ENCODE data around the gene DNAJC3.

DNA sequence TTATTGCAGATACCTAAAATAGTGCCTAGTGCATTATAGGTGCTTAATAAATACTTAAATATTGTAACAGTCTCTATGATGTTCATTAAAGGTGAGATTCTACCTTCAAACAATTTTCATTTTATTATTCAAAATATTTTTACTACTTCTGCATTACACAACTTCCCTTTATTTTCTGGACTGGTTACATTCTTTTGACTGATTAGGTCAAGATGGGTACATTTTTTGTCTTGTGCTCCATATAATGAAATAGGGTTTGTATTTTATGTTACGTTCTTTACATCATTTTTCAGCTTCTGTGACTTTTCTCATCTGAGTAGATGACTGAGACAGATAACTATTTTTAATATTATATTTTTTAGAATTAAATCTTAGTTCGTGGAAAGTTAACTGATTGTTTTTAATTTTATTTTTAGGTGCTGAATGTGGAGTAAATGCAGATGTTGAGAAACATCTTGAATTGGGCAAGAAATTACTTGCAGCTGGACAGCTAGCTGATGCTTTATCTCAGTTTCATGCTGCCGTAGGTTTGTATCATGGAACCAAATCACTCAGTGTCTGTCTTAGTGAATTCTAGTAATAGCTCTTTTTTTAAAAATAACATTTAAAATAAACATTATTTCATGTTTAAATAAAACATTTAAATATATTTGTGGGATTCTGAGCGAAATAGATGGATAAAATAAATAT, 32.0 kb downstream of the DNAJC3 start:
- TF ChIP-seq, protein P1, sequence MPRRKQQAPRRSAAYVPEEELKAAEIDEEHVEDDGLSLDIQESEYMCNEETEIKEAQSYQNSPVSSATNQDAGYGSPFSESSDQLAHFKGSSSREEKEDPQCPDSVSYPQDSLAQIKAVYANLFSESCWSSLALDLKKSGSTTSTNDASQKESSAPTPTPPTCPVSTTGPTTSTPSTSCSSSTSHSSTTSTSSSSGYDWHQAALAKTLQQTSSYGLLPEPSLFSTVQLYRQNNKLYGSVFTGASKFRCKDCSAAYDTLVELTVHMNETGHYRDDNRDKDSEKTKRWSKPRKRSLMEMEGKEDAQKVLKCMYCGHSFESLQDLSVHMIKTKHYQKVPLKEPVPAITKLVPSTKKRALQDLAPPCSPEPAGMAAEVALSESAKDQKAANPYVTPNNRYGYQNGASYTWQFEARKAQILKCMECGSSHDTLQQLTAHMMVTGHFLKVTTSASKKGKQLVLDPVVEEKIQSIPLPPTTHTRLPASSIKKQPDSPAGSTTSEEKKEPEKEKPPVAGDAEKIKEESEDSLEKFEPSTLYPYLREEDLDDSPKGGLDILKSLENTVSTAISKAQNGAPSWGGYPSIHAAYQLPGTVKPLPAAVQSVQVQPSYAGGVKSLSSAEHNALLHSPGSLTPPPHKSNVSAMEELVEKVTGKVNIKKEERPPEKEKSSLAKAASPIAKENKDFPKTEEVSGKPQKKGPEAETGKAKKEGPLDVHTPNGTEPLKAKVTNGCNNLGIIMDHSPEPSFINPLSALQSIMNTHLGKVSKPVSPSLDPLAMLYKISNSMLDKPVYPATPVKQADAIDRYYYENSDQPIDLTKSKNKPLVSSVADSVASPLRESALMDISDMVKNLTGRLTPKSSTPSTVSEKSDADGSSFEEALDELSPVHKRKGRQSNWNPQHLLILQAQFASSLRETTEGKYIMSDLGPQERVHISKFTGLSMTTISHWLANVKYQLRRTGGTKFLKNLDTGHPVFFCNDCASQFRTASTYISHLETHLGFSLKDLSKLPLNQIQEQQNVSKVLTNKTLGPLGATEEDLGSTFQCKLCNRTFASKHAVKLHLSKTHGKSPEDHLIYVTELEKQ (CRISPR knock-in tag; IDR thresholded peaks at IDR 0.05), result no peak
- TF ChIP-seq, protein P2, sequence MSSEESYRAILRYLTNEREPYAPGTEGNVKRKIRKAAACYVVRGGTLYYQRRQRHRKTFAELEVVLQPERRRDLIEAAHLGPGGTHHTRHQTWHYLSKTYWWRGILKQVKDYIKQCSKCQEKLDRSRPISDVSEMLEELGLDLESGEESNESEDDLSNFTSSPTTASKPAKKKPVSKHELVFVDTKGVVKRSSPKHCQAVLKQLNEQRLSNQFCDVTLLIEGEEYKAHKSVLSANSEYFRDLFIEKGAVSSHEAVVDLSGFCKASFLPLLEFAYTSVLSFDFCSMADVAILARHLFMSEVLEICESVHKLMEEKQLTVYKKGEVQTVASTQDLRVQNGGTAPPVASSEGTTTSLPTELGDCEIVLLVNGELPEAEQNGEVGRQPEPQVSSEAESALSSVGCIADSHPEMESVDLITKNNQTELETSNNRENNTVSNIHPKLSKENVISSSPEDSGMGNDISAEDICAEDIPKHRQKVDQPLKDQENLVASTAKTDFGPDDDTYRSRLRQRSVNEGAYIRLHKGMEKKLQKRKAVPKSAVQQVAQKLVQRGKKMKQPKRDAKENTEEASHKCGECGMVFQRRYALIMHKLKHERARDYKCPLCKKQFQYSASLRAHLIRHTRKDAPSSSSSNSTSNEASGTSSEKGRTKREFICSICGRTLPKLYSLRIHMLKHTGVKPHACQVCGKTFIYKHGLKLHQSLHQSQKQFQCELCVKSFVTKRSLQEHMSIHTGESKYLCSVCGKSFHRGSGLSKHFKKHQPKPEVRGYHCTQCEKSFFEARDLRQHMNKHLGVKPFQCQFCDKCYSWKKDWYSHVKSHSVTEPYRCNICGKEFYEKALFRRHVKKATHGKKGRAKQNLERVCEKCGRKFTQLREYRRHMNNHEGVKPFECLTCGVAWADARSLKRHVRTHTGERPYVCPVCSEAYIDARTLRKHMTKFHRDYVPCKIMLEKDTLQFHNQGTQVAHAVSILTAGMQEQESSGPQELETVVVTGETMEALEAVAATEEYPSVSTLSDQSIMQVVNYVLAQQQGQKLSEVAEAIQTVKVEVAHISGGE (CRISPR knock-in tag; IDR thresholded peaks at IDR 0.05), result no peak
- TF ChIP-seq, protein P3, sequence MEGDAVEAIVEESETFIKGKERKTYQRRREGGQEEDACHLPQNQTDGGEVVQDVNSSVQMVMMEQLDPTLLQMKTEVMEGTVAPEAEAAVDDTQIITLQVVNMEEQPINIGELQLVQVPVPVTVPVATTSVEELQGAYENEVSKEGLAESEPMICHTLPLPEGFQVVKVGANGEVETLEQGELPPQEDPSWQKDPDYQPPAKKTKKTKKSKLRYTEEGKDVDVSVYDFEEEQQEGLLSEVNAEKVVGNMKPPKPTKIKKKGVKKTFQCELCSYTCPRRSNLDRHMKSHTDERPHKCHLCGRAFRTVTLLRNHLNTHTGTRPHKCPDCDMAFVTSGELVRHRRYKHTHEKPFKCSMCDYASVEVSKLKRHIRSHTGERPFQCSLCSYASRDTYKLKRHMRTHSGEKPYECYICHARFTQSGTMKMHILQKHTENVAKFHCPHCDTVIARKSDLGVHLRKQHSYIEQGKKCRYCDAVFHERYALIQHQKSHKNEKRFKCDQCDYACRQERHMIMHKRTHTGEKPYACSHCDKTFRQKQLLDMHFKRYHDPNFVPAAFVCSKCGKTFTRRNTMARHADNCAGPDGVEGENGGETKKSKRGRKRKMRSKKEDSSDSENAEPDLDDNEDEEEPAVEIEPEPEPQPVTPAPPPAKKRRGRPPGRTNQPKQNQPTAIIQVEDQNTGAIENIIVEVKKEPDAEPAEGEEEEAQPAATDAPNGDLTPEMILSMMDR (IDR thresholded peaks at IDR 0.05 in 2 of 3, conservative IDR thresholded peaks at IDR 0.05 in 1 of 3; ENCODE audit: insufficient read depth in 2 of 3, low read depth in 1 of 3, low read length in 3 of 3), result no peak
- TF ChIP-seq ZNF224 (CRISPR knock-in tag; IDR thresholded peaks at IDR 0.05) (no peak), MYC (IDR thresholded peaks at IDR 0.05; ENCODE audit: low read depth, low read length) (no peak), MYC (CRISPR knock-in tag; IDR thresholded peaks at IDR 0.05; ENCODE audit: borderline replicate concordance, low read depth) (no peak)

Measured in K562 (cell line).